Choroid plexus epithelial cell (primary cell): ENCODE results near the gene CH25H.

Experiments
- DNase-seq: peaks from one replicate; pipeline ENCODE4 v3.0.0-alpha.2; 2010; ENCODE audit warnings: low read depth
- H3K4me3 ChIP-seq: 2 replicates; pipeline ENCODE4 v1.5.1; 2011; ENCODE audit warnings: low read depth, mild to moderate bottlenecking, control low read depth, low read length, moderate library complexity
- CTCF ChIP-seq: conservative IDR thresholded peaks from 2 replicates; pipeline ENCODE4 v1.5.1; 2011; ENCODE audit warnings: low read depth, mild to moderate bottlenecking, control low read depth, inconsistent platforms, low read length, moderate library complexity

Gene CH25H

GRCh38 chr10:89209718-89210117 lies 2.6 kb upstream of the CH25H start:
- no peak for DNase-seq
- H3K4me3 ChIP-seq = no peak overlapping the region
- no peak for TF ChIP-seq CTCF

- peak overlapping the region; percentile 63 for H3K4me3 ChIP-seq
- DNase-seq = no peak
- TF ChIP-seq CTCF = no peak
These were observed 859 bp upstream of the CH25H start for GRCh38 chr10:89207801-89208551.

- peak; percentile 59 for DNase-seq
- peak; percentile 21 for TF ChIP-seq CTCF
- peak overlapping the region; percentile 63 for H3K4me3 ChIP-seq
These were observed 526 bp downstream of the CH25H start for GRCh38 chr10:89206402-89207180.

- DNase-seq = no peak
- no peak overlapping the region for H3K4me3 ChIP-seq
- TF ChIP-seq CTCF = no peak
These were observed 2.4 kb downstream of the CH25H start for GRCh38 chr10:89204621-89205185.

- no peak for TF ChIP-seq CTCF
- no peak for DNase-seq
These were observed 3.9 kb downstream of the CH25H start for GRCh38 chr10:89203237-89203636.

GRCh38 chr10:89202033-89202425 lies 5.1 kb downstream of the CH25H start:
- H3K4me3 ChIP-seq = no peak overlapping the region
- no peak for DNase-seq
- no peak for TF ChIP-seq CTCF

More at GRCh38 chr10:89203237-89203636, 3.9 kb downstream of the CH25H start:
- no peak overlapping the region for H3K4me3 ChIP-seq
